Eye (tissue), 1 donor: ENCODE measurements around the gene TMEM263.
A peak's percentile ranks its signal among the peaks of the same experiment; 100 is the strongest.
"Not testable (repeated sequence)": the region's sequence is repeated elsewhere in the genome, so short reads cannot be mapped to it uniquely, and the experiment has no call there.

Experiments used
- DNase-seq: peaks from one replicate; pipeline ENCODE4 v3.0.0-alpha.2; 2015

The TMEM263 gene

GRCh38 chr12:106955377-106956047 is at the start of gene TMEM263:
TSS of gene TMEM263 (plus strand) at chr12:106955907. CDS start at chr12:106967117, 11,210 bp downstream.
- peak; percentile 99 for DNase-seq

- no peak for DNase-seq
These were observed 49.0 kb upstream of the TMEM263 start for GRCh38 chr12:106906715-106907114.

- DNase-seq = no peak
These were observed 48.3 kb upstream of the TMEM263 start for GRCh38 chr12:106907411-106907810.

DNA sequence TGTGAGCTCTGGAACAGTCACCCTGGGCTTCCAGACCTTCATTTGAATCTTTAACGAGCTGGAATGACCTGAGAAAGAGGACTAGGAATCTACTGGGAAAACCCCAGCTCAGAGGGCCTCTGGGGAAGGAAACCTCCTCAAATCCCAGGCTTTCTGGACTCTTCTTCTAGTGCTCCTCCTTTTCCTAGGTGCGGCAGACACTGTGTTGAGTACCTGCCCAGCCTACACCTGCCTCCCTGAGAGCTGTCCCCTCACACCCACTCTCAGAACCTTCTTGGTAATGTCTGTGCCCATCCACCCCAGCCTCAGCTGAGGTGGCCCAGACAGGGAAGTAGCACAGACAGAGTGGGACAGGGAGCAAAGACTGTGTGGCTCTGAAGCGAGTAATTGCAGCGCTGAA is 47.9 kb upstream of the TMEM263 start:
- DNase-seq = no peak

DNA sequence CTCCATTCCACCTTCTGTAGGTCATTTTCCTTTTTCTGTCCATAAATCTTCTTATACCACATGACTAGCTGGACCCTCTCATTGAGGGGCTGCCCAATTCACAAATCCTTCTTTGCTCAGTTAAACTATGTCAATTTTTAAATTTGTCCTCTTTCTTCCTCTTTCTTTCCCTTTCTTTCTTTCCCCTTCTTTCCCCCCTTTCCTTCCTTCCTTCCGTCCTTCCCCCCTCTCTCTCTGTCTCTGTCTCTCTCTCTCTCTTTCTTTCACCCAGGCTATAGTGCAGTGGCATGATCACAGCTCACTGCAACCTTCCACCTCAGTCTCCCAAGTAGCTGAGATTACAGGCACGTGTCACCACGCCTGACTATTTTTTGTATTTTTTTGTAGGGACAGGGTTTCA is 47.1 kb upstream of the TMEM263 start:
- DNase-seq = no peak

DNA sequence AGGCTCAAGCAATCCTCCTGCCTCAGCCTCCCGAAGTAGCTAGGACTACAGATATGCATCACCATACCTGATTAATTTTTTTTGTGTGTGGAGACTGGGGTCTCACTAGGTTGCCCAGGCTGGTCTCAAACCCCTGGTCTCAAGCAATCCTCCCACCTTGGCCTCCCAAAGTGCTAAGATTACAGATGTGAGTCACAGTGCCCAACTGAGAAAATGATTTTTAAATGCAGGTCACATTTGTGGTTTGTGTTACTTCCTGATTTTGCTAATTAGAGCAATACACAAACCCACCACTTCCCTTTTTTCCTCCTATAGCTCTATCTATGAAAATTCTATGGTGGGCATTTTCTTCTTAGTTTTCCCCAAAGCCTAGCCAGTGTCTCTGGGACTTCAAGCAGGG is 45.5 kb upstream of the TMEM263 start:
- DNase-seq = no peak

- DNase-seq = no peak
These were observed 44.1 kb upstream of the TMEM263 start for GRCh38 chr12:106911581-106911980.

- no peak for DNase-seq
These were observed 42.3 kb upstream of the TMEM263 start for GRCh38 chr12:106913456-106913855.

DNA sequence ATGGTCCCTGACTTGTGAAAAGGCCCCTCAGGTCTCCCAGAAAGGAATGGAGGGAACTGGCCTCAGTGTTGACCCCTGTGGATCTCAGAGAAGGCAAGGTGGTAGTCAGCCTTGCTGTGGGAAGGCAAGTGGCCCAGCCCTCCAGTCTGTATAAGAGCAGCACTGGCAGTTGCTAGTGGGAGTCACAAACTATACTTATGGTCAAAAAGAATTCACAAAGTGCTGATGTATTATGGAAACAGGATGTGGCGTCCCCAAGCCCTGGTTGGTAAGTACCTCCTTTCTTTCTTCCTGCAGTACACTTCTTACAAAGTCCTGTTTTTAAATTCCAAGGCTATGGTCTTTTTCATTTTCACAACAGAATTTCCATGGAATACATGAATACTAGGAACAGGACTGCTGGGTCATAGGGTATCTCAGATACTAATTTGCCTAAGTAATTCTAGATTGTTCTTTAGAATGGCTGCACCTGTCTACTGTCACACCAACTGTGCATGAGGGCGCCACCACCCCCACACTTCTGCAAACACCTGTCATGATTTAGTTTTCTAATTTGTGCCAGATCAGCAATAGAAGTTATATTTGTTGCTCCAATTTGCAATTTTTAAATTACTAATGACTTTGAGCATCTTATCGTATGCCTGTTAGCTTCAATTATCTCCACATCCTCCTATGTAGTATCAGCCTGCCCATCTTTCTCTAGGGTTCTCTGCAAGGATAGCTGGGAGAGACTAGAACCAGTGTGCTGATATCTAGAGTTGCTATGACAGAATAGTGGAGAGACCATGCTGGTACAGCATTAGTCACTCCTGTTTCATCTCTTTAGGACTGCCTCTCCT is 40.7 kb upstream of the TMEM263 start:
- DNase-seq = no peak

- DNase-seq = no peak
These were observed 40.1 kb upstream of the TMEM263 start for GRCh38 chr12:106915635-106916026.

GRCh38 chr12:106917503-106917902 is 38.2 kb upstream of the TMEM263 start:
- DNase-seq = no peak

DNA sequence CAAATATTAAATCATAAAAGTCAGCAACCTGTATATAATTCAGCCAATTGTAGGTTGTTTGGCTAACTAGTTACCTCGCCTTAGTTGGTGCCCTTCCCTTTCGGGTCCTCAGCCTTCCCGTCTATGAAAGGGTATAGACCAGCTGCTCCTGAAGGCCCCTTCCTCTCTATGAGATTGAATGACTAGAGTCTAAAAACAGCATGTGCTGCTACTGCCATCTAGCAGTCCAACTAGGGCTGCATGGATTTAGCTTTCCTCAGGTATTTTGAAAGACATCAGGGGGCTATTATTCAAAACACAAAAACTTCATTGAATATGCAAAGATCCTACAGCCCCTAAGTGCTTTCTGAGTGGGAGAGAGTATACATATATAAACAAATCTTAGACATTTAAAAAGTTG is 37.0 kb upstream of the TMEM263 start:
- peak; percentile 81 for DNase-seq

GRCh38 chr12:106919910-106920544 is 35.7 kb upstream of the TMEM263 start:
- peak; percentile 87 for DNase-seq

GRCh38 chr12:106921976-106922375 is 33.7 kb upstream of the TMEM263 start:
- DNase-seq = not testable (repeated sequence)

GRCh38 chr12:106923594-106923993 is 32.1 kb upstream of the TMEM263 start:
- DNase-seq = not testable (repeated sequence)

GRCh38 chr12:106924268-106924861 is 31.3 kb upstream of the TMEM263 start:
- DNase-seq = no peak

GRCh38 chr12:106926657-106927056 is 29.1 kb upstream of the TMEM263 start:
- DNase-seq = no peak

GRCh38 chr12:106934277-106934676 is 21.4 kb upstream of the TMEM263 start:
- no peak for DNase-seq

DNA sequence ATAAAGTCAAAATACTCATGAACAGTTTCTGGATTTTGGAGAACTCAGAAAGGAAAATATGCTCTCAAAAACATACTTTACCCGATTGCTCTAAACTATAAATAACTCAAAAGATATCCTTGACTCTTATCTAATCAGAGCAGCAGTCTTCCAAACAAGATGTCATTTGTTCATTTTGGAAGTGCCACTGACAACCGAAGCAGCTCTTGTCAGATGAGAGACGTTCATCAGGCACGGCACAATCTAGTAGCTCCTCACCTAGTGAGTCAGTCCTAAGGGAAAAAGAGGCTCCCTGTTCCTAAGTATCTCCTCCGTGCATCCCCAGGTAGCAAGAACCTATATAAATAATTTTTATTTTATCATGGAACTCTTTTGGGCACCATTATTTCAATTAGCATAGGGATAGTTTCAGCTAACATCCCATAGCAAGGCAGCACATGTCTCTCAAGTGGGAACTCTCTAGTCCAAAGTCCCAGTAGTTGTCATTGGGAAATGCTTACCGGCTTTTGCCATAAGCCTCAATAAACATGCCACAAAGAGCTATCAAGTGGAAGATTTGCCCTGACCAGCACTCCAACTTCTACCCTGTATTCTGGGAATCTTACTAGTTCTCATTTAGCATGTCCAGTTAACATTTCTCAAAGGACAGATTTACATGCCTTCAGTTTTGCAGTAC is 14.1 kb upstream of the TMEM263 start:
- DNase-seq = no peak

DNA sequence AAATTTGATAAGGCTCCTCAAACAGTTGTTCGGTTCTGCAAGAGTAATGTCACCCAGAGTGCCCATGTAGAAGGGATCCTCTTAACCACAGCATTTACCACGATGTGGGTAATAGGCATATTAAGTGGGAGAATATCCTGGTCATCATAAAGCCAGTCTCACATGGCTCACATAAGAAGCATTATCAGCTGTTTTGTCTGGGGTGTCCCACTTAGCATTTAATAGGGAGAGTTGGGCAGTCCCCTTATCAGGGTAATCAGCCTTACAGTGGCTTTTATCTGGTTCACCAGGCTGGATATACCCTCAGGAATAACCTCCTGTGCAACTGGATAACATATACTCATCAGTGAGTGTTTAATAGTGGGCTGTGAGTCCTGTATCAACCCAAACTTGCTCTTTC is 12.9 kb upstream of the TMEM263 start:
- no peak for DNase-seq

GRCh38 chr12:106945261-106945851 is 10.4 kb upstream of the TMEM263 start:
- DNase-seq = no peak

DNA sequence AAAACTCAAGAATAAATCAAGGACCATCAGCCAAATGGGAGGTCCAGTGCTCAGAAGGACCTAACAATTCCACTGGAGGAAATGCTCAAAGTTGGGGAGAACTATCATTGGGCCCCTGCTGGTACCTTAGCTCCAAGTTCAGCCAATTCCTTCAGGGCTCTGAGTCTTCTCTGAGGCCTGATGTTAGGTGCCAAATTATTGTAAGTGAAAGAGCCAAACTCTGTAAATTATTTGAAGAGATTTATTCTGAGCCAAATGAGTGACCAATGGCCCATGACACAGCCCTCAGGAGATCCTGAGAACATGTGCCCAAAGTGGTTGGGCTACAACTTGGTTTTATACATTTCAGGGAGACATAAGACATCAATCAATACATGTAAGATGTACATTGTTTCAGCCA is 8.2 kb upstream of the TMEM263 start:
- no peak for DNase-seq
